NCI-H460 (cell line): ENCODE measurements around the gene LPAR1. TPM values are rescaled to one million over a fixed set of nuclear protein-coding genes. Genes with fewer than 3 reads are reported as not detected.

Source experiments
- DNase-seq: peaks from one replicate; pipeline ENCODE4 v3.0.0-alpha.2; 2016; ENCODE audit warnings: low read depth; ENCODE audit errors: extremely low read depth
- total RNA-seq: library from RNA; depleted of rRNA; stranded (reverse); fragments of >200 nt; shearing (Covaris generic); gene quantifications from 2 replicates; pipeline ENCODE4 v1.2.3, GENCODE V29; 2014

The LPAR1 gene
- total RNA-seq, 1 experiment from 2014 or later: 1.3 TPM

GRCh38 chr9:110960288-110960687 lies 78.0 kb downstream of the LPAR1 start:
- no peak for DNase-seq

DNA sequence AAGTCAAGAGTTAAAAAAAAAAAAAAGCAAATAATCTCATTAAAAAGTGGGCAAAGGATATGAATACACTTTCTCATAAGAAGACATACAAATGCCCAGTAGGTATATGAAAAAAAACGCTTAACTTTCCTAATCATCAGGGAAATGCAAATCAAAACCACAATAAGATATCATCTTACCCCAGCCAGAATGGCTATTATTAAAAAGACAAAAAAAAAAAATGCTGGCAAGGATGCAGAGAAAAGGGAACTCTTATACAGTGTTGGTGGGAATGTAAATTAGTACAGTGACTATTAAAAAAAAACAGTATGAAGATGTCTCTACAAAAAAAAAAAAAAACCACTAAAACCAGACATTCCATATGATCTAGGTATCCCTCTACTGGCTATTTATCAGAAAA lies 79.4 kb downstream of the LPAR1 start:
- DNase-seq: no peak

DNA sequence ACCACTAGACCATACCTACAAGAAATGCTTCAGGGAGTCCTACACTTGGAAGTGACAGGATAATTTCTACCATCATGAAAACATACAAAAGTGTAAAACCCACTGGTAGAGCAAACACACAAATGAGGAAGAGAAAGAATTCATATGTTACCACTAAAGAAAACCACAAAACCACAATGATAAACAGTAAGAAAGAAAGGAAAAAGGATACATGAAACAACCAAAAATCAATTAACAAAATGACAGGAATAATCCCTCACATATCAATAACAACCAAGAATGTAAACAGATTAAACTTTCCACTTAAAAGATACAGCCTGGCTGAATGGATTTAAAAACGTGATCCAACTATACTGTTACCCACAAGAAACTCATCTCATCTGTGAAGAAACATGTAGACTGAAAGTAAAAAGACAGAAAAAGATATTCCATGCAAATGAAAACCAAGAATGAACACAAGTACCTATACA lies 83.4 kb downstream of the LPAR1 start:
- DNase-seq: no peak

- no peak for DNase-seq
Measured at GRCh38 chr9:110952540-110952859, 85.8 kb downstream of the LPAR1 start.

- no peak for DNase-seq
Measured at GRCh38 chr9:110951805-110952539, 86.3 kb downstream of the LPAR1 start.

- DNase-seq: no peak
Measured at GRCh38 chr9:110950041-110950645, 88.1 kb downstream of the LPAR1 start.

DNA sequence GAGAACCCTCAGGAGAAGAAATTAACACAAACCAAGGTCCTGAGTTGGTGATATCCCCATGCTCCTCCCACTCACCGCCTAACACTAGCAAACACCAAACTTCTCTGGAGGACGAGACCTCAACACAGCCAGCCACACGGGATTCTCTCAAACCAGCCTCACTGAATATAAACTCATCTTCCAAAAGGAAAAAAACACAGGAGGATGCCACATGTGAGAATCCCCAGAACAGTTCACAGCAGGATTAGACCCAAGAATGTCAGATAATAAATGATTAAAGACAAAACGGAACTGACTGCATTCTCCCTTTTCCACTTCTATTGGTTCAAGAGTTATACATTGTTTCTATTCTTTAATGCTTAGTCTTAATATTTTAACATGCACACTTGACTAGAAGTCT lies 89.2 kb downstream of the LPAR1 start:
- DNase-seq: no peak

DNA sequence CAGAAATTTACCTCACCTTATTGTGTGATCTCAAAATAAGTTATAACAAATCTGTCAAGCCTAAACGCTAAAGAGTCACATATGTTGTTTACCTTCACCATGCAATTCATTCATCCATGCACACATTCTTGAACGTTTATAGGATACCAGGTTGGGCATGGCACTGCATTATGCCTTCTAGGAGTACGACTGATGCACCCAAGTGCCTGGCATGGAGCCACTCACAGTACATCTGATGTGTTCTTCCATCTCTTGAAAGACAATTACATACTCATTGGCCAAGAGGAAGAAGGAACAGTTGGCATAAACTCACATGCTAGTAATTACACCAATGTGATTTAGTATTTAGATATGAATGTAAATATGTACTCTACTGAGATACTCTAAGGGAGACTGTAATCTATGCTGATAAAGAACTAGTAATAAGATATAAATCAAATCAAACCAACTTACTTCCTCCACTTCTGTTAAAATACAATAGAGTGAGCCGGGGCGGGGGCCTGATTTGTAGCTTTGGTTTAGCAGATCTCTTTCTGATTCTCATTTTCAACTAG lies 90.7 kb downstream of the LPAR1 start:
- no peak for DNase-seq

GRCh38 chr9:110942522-110942921 lies 95.7 kb downstream of the LPAR1 start:
- no peak for DNase-seq

GRCh38 chr9:110940951-110941557 lies 97.2 kb downstream of the LPAR1 start:
- DNase-seq: no peak

DNA sequence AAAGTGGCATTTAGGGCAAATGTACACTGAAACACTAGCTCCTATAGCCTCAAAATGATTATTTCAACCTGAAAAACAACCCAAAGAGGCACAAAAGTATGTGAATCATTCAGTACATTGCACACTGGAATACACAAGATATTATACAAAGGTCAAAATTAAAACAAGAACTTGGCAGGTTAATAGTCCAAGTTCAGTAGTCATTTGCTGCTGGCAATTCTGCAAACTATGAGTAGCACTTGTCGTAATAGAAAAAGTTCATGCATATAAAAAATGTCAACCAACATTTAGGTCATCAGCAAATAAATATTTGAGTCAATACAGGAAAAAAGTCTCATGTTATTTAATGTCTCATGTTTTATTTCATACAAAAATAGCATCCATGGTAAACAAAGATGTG lies 98.7 kb downstream of the LPAR1 start:
- DNase-seq: no peak

- DNase-seq: no peak
Measured at GRCh38 chr9:110939047-110939446, 99.2 kb downstream of the LPAR1 start.

GRCh38 chr9:110938242-110938641 lies 100.0 kb downstream of the LPAR1 start:
- DNase-seq: no peak

GRCh38 chr9:110936719-110937452 lies 101.4 kb downstream of the LPAR1 start:
- no peak for DNase-seq

DNA sequence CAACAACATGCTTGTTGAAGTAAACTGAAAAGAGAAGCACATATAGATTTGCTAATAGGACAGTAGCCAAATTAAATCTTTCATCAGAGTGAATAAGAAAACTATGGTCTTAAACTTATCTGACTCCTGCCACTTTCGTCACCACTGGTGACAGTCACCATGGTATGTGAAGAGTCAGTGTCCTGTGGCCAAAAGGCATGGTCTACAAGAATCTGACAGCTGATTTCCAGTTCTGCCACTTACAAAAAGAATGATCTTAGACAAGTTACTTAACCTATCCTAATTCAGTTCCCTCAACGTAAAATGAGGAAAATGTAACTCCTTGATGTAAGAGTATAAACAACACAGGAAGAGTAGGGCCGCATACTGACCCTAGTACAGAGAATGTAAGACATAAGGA lies 102.0 kb downstream of the LPAR1 start:
- no peak for DNase-seq

- DNase-seq: no peak
Measured at GRCh38 chr9:110935829-110936228, 102.4 kb downstream of the LPAR1 start.

GRCh38 chr9:110933350-110934001 lies 104.8 kb downstream of the LPAR1 start:
- no peak for DNase-seq

DNA sequence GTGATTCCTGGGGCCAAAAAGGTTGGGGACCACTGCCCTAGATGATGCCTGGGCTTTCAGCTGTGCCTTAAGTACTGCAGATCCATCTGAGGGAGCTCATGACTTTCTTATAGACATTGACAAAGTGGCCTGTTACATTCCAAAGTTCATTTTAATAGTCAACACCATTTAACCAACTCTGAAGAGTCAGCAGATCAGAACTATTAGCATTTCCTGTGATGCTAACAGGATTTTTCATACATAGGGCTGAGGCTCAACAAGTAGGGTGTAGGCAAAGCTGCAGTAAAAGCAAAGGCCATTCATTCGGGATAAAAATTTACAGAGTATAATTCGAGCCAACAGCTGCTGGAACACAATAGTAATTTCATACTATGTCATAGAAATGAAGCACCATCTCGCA lies 105.4 kb downstream of the LPAR1 start:
- DNase-seq: no peak

DNA sequence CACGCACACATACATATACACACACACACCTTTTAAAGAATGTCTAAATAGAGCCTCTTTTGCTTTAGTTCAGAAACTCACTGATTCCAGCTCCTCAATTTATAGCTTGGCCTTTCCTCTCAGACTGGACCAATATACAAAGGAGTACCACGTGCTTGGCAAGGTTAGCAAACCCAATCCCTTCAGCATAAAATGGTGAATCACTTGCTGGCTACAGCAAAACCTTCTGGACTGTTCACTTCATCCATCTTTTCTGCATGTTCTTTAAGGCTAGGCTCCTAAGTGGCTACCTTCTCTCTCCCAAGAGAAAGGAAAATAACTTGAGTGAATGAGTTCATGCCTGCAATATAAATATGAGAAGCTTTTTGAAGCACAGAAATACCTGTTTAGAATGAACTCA lies 109.7 kb downstream of the LPAR1 start:
- no peak for DNase-seq

DNA sequence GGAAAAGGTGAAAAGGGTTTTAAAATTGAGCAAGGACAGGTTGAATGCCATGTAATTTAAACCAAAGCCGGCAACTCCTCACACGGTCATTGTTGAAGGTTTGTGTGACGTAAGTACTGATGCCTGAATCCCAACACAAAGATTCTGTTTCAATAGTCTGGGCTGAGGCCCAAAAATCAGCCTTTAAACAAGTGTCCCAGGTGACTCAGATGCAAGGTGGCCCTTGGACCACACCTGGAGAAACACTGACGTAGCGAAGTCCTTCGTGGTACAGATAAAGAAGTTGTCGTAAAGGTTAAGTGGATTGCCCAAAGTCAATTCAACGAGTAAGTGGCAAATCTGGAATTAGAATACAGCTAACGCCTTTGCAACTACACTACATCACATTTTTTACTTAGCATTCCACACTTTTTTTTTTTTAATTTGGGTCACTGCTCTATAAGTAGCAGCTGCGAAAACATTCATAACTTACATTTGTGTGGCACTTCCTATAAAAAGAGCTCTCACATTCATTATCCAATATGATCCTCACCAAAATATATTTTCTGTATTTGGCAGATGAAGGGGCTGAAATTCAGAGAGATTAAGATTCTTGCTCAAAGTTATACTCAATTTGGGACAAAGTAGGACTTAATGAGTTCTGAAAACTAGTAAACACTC lies 111.3 kb downstream of the LPAR1 start:
- no peak for DNase-seq
